GM21717 (cell line): Measurements from ENCODE around the gene PLEKHG5.

ENCODE experiments used
- ATAC-seq: cut with Tn5 transposase; IDR thresholded peaks from one replicate; pipeline ENCODE4 v1.9.1; 2021; ENCODE audit warnings: mild to moderate bottlenecking, moderate library complexity; ENCODE audit not compliant: unreplicated experiment

The PLEKHG5 gene, protein sequence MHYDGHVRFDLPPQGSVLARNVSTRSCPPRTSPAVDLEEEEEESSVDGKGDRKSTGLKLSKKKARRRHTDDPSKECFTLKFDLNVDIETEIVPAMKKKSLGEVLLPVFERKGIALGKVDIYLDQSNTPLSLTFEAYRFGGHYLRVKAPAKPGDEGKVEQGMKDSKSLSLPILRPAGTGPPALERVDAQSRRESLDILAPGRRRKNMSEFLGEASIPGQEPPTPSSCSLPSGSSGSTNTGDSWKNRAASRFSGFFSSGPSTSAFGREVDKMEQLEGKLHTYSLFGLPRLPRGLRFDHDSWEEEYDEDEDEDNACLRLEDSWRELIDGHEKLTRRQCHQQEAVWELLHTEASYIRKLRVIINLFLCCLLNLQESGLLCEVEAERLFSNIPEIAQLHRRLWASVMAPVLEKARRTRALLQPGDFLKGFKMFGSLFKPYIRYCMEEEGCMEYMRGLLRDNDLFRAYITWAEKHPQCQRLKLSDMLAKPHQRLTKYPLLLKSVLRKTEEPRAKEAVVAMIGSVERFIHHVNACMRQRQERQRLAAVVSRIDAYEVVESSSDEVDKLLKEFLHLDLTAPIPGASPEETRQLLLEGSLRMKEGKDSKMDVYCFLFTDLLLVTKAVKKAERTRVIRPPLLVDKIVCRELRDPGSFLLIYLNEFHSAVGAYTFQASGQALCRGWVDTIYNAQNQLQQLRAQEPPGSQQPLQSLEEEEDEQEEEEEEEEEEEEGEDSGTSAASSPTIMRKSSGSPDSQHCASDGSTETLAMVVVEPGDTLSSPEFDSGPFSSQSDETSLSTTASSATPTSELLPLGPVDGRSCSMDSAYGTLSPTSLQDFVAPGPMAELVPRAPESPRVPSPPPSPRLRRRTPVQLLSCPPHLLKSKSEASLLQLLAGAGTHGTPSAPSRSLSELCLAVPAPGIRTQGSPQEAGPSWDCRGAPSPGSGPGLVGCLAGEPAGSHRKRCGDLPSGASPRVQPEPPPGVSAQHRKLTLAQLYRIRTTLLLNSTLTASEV

GRCh38 chr1:6491480-6491962, at the start of gene PLEKHG5:
PLEKHG5 (minus strand) TSS chr1:6491667; CDS start chr1:6477571, 14,096 bp downstream.
- no peak for ATAC-seq

- no peak for ATAC-seq
Measured at GRCh38 chr1:6538956-6539355, 47.5 kb upstream of the PLEKHG5 start.

DNA sequence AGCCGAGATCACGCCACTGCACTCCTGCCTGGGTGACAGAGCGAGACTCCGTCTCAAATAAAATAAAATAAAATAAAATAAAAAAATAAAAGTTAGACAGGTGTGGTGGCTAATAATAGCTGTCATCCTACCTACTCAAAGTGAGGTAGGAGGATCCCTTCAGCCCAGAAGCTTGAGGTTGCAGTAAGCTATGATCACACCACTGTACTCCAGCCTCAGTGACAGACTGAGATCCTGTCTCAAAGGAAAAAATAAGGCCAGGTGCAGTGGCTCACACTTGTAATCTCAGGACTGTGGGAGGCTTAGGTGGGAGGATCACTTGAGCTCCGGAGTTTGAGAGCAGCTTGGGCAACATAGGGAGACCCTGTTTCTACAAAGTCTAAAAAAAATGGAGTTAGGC, 44.8 kb upstream of the PLEKHG5 start:
- no peak for ATAC-seq

- ATAC-seq = no peak
Measured at GRCh38 chr1:6535214-6535613, 43.7 kb upstream of the PLEKHG5 start.

DNA sequence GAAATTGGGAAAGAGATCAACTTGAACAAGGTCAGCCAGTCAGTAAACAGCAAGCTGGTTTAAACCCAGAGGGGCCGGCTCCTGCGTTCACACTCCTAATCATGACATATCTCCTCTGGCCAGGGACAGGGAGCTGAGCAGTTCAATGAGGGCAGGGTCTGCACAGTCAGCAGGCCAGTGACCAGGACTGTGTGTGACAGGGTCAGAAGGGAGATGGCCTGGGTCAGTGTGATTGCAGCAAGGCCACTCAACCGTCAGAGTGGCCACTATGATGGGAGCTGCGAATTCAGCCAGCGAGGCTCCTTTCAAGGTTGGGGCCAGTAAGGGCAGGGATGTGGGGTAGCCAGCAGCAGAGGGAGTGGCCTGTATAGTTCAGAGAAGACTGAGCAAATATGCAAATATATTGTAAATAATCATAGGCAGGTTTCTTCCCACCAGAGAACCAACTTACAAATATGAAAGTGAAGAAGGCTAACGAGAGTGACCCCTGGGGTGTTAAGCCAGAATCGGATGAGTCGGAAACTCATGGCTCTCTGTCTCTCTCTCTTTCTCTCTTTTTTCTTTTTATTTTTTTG, 42.9 kb upstream of the PLEKHG5 start:
- ATAC-seq = no peak

- no peak for ATAC-seq
Measured at GRCh38 chr1:6531996-6532395, 40.5 kb upstream of the PLEKHG5 start.

- no peak for ATAC-seq
Measured at GRCh38 chr1:6530504-6531160, 39.2 kb upstream of the PLEKHG5 start.

DNA sequence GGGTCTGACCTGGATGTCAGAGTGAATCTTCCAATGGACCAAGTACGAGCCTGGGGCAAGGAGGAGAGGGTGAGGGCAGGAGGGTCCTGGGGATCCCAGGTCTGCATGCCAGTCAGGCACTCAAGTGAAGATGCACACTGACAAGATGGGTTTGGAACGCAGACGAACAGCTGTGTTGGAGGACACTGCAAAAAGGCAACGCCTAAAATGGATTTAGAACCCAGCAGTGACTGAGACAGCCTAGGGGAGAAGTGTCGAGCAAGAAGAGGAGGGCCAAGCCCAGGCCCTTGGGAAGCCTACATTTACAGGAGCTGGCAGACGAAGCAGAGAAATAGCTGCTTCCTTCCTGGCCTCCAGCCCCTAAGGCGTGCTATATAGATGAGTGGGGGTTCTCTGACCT, 37.0 kb upstream of the PLEKHG5 start:
- ATAC-seq = no peak

GRCh38 chr1:6526316-6526715, 34.8 kb upstream of the PLEKHG5 start:
- ATAC-seq = no peak

GRCh38 chr1:6523566-6523965, 32.1 kb upstream of the PLEKHG5 start:
- no peak for ATAC-seq

DNA sequence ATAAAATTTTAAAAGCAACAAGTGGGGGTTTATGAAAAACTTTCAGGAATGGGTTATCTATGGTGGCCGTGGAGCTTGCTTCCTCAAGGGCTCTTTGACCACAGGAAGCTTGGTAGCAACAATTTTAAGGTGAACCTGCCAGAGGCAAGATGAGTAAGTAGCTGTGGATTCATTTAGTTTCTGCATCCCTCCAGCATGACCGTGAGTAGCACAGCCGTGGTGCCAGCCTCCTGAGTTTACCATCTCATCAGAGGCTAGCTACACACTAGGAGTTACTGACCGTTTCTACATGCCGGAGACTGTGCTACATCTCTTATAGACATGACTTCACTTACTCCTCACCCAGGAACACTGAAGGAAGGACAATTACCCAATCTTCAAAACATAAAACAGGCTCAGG, 30.1 kb upstream of the PLEKHG5 start:
- no peak for ATAC-seq

- no peak for ATAC-seq
Measured at GRCh38 chr1:6519935-6520671, 28.6 kb upstream of the PLEKHG5 start.

DNA sequence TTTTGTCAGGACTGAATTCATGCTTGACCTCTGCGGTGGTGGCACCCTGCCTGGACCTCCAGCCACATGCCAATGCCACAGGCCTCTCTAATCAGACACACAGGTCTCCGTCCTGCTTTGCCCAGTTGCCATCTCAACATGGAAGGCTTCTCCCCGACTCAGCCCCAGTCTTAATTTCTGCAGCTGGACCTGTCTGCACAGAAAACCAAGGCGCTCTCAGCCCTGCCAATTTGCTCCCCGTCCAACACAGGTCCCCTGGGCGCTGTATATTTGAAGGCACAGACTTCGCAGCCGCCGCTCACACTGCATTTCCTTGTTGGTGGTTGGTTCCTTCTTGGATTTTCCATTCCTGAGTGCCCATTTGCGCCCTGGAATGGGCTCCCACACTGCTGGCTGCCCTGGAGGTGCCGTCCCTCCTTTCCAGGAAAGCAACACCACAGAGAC, 28.0 kb upstream of the PLEKHG5 start:
- no peak for ATAC-seq

GRCh38 chr1:6517435-6517851, 26.0 kb upstream of the PLEKHG5 start:
- no peak for ATAC-seq

GRCh38 chr1:6515771-6516170, 24.3 kb upstream of the PLEKHG5 start:
- ATAC-seq = no peak

- no peak for ATAC-seq
Measured at GRCh38 chr1:6513320-6513801, 21.9 kb upstream of the PLEKHG5 start.

- ATAC-seq = no peak
Measured at GRCh38 chr1:6512908-6513280, 21.4 kb upstream of the PLEKHG5 start.

DNA sequence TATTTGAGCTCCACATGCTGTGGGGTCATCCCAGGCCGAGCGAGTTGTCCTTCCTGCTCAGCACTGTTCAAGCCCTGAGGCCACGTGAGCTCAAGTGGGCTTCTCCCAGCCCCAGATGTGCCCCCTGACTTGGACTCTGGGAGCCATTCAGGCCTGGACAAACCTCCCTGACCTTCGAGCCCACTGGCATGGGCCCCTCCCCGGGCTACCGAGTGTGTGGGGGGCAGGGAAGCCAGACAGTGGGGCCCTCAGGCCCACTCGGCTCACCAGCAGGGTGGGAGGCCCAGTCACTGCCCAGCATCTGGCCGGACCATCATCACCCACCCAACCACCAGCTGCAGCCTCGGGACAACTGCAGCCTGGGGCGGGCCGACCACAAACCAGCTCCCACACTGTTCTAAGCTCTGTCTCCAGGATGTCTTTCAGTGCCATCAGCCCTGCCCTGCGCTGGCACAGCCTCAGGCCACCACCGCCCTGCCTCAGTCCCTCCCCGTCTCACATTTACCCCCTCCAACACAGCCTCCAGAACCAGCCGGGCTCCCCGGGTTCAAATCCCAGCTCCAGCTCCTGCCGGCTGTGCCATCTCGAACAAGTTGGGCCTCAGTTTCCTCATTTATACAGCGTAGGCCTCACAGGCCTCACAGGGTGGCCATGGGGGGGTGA, 20.9 kb upstream of the PLEKHG5 start:
- no peak for ATAC-seq

DNA sequence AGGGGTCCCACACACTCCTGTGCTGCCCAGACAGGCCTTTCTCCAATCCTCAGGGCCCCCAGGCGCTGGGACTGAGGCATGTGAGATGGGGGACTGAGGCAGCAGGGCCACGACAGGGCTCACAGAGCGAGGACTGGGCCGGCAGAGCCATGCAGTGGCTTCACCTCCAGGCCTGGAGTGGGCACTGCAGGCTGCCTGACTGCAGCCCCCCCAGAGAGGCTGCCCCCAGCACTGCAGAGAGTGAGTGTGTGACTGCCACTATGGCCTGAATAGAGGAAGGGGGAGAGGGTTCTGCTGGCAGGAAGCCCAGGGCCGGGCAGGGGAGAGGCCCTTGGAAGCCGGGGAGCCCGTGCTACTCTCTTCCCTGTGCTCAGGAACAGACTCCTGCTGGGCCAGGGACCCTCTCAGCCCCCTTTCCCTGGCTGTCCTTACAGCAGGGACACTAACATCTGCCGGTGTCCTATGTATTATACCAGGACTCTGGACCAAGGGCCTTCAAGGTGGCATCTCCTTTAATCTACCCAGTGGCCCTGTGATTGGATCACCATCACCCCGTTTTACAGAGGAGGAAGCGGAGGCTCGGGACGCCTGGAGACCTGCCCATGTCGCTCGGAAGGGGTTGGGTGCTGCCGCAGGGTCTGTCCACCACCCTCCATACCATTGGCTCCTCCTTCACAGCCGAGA, 20.2 kb upstream of the PLEKHG5 start:
- no peak for ATAC-seq
